GM18951 (cell line): ENCODE data around the gene ALKAL2.

ENCODE experiments used
- POLR2A ChIP-seq: IDR thresholded peaks from 4 replicates; pipeline ENCODE4 v1.6.1; 2011; ENCODE audit warnings: mild to moderate bottlenecking; ENCODE audit not compliant: insufficient read length, insufficient read depth; ENCODE audit errors: extremely low read depth
- in situ Hi-C: fragments of 300-500 bp; cut with MboI; formaldehyde crosslinking; loops from one replicate; pipeline ENCODE4 v1.12.0; 2022; ENCODE audit warnings: low sequenced_read_pairs, mixed read lengths, inconsistent platforms; ENCODE audit not compliant: unreplicated experiment

Gene ALKAL2

DNA sequence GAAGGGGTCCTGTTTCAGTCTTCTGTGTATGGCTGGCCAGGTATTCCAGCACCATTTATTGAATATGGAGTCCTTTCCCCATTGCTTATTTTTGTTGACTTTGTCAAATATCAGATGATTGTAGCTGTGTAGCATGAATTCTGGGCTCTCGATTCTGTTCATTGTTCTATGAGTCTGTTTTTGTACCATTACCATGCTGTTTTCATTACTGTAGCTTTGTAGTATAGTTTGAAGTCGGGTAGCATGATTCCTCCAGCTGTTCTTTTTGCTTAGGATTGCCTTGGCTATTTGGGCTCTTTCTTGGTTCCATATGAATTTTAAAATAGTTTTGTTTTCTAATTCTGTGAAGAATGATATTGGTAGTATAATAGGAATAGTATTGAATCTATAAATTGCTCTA is 30.0 kb downstream of the ALKAL2 start:
- in situ Hi-C loops: no loop called here

DNA sequence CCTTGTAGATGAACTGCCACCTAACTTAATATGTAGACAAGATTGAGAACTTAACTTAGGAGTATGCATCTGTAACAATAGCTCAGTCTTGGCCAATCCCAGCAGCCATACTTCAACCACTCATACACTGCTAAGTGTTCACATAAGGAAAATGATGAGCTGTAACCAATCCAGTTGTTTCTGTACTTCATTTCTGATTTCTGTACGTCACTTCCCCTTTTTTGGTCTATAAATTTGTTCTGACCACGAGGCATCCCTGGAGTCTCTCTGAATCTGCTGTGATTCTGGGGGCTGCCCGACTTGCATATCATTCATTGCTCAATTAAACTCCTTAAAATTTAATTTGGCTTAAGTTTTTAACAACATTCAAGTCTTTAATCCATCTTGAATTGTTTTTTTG is 30.5 kb downstream of the ALKAL2 start:
- in situ Hi-C loops: no loop called here
- no peak for TF ChIP-seq POLR2A

More for the DNA sequence above, 30.0 kb downstream of the ALKAL2 start:
- TF ChIP-seq POLR2A: no peak

DNA sequence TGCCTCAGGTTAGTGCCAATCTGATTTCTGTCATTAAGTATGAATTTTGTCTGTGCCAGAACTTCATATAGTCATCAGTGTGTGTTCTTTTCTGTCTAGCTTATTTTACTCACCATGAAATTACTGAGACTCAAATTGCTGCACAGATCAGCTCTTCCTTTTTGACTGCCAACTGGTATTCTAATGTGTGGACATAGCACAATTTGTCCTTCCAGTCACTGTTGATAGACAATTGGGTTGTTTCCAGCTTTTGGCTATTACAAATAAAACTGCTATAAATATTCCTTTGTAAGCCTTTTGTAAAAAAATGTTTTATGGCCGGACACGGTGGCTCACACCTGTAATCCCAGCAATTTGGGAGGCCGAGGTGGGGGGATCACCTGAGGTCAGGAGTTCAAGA is 31.8 kb downstream of the ALKAL2 start:
- no peak for TF ChIP-seq POLR2A
- in situ Hi-C loops: no loop called here

GRCh38 chr2:255195-255594 is 32.7 kb downstream of the ALKAL2 start:
- in situ Hi-C loops: no loop called here
- TF ChIP-seq POLR2A: no peak

DNA sequence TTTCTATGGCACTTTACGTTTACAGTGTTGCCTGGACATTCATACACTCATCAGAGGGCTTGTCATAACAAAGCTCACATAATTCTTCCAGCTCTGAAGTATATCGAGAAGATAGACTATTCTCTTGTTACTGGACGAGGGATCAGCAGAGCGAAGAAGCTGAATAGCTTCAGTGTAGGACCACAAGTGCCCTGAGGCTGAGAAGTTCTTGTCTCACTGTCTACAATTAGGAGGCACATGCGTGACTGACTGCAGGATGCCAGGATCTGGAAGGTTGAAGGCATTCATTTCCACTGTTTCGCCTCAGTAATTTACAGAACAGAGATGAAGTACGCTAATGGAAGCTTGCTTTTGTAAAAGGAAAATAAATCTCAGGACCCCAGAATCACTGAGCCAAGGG is 33.6 kb downstream of the ALKAL2 start:
- no peak for TF ChIP-seq POLR2A
- in situ Hi-C loops: no loop called here

DNA sequence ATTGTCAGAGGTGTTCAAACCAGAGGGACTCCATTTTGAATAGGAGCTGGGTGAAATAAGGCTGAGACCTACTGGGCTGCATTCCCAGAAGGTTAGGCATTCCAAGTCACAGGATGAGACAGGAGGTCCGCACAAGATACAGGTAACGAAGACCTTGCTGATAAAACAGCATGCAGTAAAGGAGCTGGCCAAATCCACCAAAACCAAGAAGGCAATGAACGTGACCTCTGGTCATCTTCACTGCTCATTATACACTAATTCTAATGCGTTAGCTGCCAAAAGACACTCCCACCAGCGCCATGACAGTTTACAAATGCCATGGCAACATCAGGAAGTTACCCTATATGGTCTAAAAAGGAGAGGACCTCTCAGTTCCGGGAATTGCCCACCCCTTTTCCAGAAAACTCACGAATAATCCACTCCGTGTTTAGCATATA is 34.7 kb downstream of the ALKAL2 start:
- TF ChIP-seq POLR2A: no peak
- in situ Hi-C loops: no loop called here

- in situ Hi-C loops: no loop called here
- no peak for TF ChIP-seq POLR2A
Measured at GRCh38 chr2:252001-252602, 35.8 kb downstream of the ALKAL2 start.

- in situ Hi-C loops: no loop called here
- TF ChIP-seq POLR2A: no peak
Measured at GRCh38 chr2:249538-250042, 38.3 kb downstream of the ALKAL2 start.

DNA sequence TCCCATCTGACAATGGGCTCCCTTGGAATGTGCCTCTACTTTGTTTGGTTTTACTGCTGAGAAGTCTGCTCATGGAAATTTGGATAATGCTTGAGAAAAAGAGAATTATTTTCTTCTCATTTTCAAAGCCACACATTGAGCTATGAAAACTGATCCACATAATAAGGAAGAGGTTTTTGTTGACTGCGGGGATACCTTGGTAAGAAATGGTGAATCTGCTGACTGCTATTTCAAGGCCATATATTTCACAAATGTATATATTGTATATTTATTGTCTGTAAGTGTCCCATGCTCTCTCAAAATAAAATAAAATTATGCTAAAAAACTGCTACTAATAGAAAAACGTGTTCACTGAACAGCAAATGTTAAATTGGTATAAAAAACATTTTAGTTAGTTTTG is 39.2 kb downstream of the ALKAL2 start:
- TF ChIP-seq POLR2A: no peak
- in situ Hi-C loops: no loop called here

DNA sequence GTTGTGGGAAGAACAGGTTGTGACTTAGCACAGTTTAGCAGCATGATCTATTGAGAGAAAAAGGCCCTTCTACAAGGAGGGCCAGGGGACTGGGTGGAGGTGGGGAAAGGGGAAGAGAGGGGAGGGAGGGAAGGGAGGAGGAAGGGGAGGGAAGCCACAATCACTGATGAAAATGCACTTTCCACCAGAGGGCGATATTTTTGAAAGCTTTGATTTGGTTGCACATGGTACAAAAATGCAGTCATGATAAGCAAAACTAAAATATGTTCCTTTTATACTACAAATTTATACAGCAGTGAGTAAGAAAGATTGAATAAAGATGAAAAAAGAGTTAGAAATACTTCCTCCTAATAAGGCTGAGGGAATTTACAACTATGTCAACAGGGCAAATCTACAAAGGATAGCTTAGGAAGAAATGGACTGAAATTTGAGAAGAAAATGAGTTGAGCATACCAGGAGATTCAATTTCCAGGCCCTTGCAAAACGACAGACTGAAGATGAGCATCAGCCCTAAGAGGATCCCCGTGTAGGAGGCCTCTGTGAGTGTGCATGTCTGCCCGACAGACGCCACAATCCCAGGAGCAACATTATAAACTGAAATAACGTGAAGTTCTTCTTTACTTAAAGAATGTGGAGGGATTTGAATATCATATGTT is 41.3 kb downstream of the ALKAL2 start:
- TF ChIP-seq POLR2A: no peak
- in situ Hi-C loops: no loop called here

GRCh38 chr2:244547-244946 is 43.3 kb downstream of the ALKAL2 start:
- no peak for TF ChIP-seq POLR2A
- in situ Hi-C loops: no loop called here

DNA sequence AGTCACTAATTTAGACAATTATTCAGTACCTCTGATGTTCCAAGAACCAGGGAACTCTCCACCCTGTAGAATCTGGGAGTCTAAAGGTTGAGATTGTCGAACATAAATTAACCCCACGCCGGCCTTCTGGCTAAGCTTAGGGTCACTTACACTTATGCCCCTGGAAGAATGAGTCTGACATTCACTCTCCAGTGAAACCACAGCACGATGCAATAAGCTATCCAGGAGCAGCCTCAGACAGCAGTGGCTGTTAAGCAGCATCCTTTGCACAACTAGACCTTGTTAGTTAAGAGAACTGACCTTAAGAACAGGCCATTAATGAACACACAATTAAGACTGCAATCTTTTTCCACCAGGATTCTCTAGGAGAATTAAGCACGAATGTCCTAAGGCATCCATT is 49.0 kb downstream of the ALKAL2 start:
- no peak for TF ChIP-seq POLR2A
- in situ Hi-C loops: no loop called here

DNA sequence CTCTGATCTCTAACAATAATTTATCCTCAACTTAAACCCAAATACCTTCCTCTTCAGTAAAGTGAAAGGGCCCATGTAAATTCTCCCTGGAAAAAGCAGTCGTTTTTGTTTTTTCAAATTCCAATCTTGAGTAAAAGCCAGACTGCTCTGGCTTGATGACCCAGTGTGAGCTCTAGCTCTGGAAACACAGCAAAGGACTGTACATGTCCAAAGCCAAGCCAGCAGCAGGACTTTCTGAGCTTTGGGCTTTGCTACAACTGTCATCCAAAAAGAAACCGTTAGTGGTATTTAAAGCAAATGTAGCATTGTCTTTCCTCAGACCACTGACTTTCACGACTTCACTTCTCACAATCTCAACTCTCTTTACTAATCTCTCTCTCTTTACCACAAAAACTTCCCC is 49.5 kb downstream of the ALKAL2 start:
- in situ Hi-C loops: no loop called here
- no peak for TF ChIP-seq POLR2A

- in situ Hi-C loops: no loop called here
- no peak for TF ChIP-seq POLR2A
Measured at GRCh38 chr2:237878-238277, 50.0 kb downstream of the ALKAL2 start.
